Fibroblast of lung (primary cell): ENCODE measurements around the gene STPG1.

Source experiments
- CTCF ChIP-seq, 2 donors: IDR thresholded peaks in 1 of 2; conservative IDR thresholded peaks in 1 of 2; 1 replicate in 1 of 2; 2 replicates in 1 of 2; pipeline ENCODE4 v1.5.1; 2011 to 2012; ENCODE audit warnings: low read length in 2 of 2, control low read depth in 1 of 2, inconsistent platforms in 1 of 2, low read depth in 1 of 2, mild to moderate bottlenecking in 1 of 2
- EZH2 ChIP-seq: IDR thresholded peaks from 2 replicates; pipeline ENCODE4 v1.5.1; 2012; ENCODE audit warnings: low read length, control low read depth, mild to moderate bottlenecking; ENCODE audit errors: missing control alignments

- no peak for TF ChIP-seq CTCF (conservative IDR thresholded peaks at IDR 0.05 in 1 of 2, IDR thresholded peaks at IDR 0.05 in 1 of 2; ENCODE audit: low read depth in 1 of 2, low read length in 2 of 2)
- no peak for TF ChIP-seq EZH2
These were observed 62.3 kb downstream of the STPG1 start for GRCh38 chr1:24351247-24351646.
